ENCODE measurements around the gene TXNIP.

- TF ChIP-seq POLR2A (IDR thresholded peaks at IDR 0.05; ENCODE audit: low read depth, low read length) (no peak), POLR2AphosphoS5 (IDR thresholded peaks at IDR 0.05; ENCODE audit: low read depth, low read length) (no peak), TAF1 (IDR thresholded peaks at IDR 0.05; ENCODE audit: borderline replicate concordance, low read depth, low read length) (no peak)
Observed at GRCh38 chr1:145963265-145964019, 32.9 kb downstream of the TXNIP start.
